PFSK-1 (cell line): ENCODE results near the gene SELENOP.

Experiments used
- FOXP2 ChIP-seq: optimal IDR thresholded peaks from 2 replicates; pipeline ENCODE3; 2011; ENCODE audit warnings: borderline replicate concordance, control low read depth, inconsistent platforms; ENCODE audit not compliant: insufficient read depth; ENCODE audit errors: extremely low read length, extremely low read depth
- POLR2AphosphoS5 ChIP-seq: IDR thresholded peaks from 2 replicates; pipeline ENCODE4 v1.6.1; 2012; ENCODE audit warnings: low read depth, mild to moderate bottlenecking, control low read depth, low read length, moderate library complexity
- SIN3A ChIP-seq: IDR thresholded peaks from 2 replicates; pipeline ENCODE4 v1.6.1; 2012; ENCODE audit warnings: mild to moderate bottlenecking, low read length, moderate library complexity, borderline replicate concordance; ENCODE audit not compliant: insufficient read depth
- TAF1 ChIP-seq: IDR thresholded peaks from 2 replicates; pipeline ENCODE4 v1.6.1; 2012; ENCODE audit warnings: low read length, control low read depth, borderline replicate concordance; ENCODE audit not compliant: insufficient read depth
- TF ChIP-seq, protein P1 (sequence below), 2 experiments: IDR thresholded peaks; 2 replicates each; pipeline versions ENCODE4 v1.6.1 to v1.8.0; 2011 to 2012; ENCODE audit warnings: low read depth in 2 of 2, low read length in 2 of 2, control low read depth in 1 of 2, inconsistent platforms in 1 of 2, mild to moderate bottlenecking in 1 of 2, moderate library complexity in 1 of 2; ENCODE audit not compliant: insufficient read depth in 1 of 2

DNA sequence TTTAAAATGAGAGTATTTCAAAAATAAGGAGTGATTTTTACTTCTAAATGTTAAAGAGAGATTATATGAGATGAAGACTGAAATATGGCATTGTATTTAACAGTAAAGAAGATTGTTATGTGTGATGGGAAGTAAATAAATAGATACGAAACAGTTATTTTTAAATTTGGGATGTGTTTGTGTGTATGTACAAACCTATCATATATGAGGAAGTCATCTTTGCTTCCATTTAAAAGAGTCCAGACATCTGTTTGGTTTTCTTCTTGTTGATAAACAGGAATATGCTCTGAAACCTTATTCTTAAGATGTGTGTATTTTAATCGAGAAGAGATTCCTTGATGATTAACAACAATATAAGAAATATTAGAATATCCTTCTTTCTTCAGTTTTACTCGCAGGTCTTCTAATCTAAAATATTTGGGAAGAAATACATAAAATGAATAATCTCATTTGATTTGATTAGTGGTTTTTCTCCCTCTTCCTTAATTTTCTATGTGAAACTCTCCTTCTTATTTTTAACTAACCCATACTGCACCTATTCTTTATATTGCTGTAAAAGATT is 4.9 kb downstream of the SELENOP start:
- TF ChIP-seq POLR2AphosphoS5 (no peak), TAF1 (no peak), FOXP2 (no peak), SIN3A (no peak)
- TF ChIP-seq, protein P1, sequence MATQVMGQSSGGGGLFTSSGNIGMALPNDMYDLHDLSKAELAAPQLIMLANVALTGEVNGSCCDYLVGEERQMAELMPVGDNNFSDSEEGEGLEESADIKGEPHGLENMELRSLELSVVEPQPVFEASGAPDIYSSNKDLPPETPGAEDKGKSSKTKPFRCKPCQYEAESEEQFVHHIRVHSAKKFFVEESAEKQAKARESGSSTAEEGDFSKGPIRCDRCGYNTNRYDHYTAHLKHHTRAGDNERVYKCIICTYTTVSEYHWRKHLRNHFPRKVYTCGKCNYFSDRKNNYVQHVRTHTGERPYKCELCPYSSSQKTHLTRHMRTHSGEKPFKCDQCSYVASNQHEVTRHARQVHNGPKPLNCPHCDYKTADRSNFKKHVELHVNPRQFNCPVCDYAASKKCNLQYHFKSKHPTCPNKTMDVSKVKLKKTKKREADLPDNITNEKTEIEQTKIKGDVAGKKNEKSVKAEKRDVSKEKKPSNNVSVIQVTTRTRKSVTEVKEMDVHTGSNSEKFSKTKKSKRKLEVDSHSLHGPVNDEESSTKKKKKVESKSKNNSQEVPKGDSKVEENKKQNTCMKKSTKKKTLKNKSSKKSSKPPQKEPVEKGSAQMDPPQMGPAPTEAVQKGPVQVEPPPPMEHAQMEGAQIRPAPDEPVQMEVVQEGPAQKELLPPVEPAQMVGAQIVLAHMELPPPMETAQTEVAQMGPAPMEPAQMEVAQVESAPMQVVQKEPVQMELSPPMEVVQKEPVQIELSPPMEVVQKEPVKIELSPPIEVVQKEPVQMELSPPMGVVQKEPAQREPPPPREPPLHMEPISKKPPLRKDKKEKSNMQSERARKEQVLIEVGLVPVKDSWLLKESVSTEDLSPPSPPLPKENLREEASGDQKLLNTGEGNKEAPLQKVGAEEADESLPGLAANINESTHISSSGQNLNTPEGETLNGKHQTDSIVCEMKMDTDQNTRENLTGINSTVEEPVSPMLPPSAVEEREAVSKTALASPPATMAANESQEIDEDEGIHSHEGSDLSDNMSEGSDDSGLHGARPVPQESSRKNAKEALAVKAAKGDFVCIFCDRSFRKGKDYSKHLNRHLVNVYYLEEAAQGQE (IDR thresholded peaks at IDR 0.05; ENCODE audit: insufficient read depth in 1 of 2, low read depth in 2 of 2, low read length in 2 of 2): no peak
